B cell (primary cell): ENCODE measurements around the gene CFAP74. TPM values are rescaled to one million over a fixed set of nuclear protein-coding genes. Genes with fewer than 3 reads are reported as not detected.

Source experiments
- ATAC-seq: fragments of 200-7000 bp; cut with Tn5 transposase; one replicate; pipeline ENCODE4 v1.10.0; 2021; ENCODE audit warnings: low read depth, mild to moderate bottlenecking, moderate number of reproducible peaks, moderate library complexity
- CTCF ChIA-PET: fragments of 350-600 bp; sonication (Branson Sonifier 250); formaldehyde crosslinking; loops from one replicate; lab custom pipeline; 2021; ENCODE audit warnings: antibody characterized with exemption, inconsistent platforms; lab: Charles Lee
- POLR2A ChIA-PET: fragments of 350-600 bp; sonication (Branson Sonifier 250); formaldehyde crosslinking; loops from one replicate; lab custom pipeline; 2021; ENCODE audit warnings: antibody characterized with exemption; lab: Charles Lee
- DNase-seq: peaks from one replicate; pipeline ENCODE4 v3.0.0; 2013
- H2AFZ ChIP-seq: 2 replicates; pipeline ENCODE4 v1.6.1; 2012; ENCODE audit warnings: mild to moderate bottlenecking, low read depth, low read length; ENCODE audit not compliant: insufficient read depth, poor library complexity, severe bottlenecking
- H3K27ac ChIP-seq, 2 donors: 1 replicate in 1 of 2; 2 replicates in 1 of 2; pipeline ENCODE4 v1.5.1; 2012 to 2013; ENCODE audit warnings: low read length in 2 of 2, mild to moderate bottlenecking in 2 of 2, moderate library complexity in 1 of 2
- H3K27me3 ChIP-seq, 4 experiments: fragments of 200-600 bp in 1 of 4; sonication (generic) in 1 of 4; replicated peaks in 1 of 4; 1 replicate in 2 of 4; 2 replicates in 2 of 4; pipeline versions ENCODE4 v1.6.1 to v1.7.0; 2013 to 2016; ENCODE audit warnings: low read length in 3 of 4, mild to moderate bottlenecking in 2 of 4, mixed read lengths in 1 of 4, moderate library complexity in 1 of 4; ENCODE audit not compliant: insufficient read depth in 4 of 4, control insufficient read depth in 3 of 4; ENCODE audit errors: control extremely low read depth in 1 of 4
- H3K36me3 ChIP-seq, 2 experiments: replicated peaks in 1 of 2; 1 replicate in 1 of 2; 2 replicates in 1 of 2; pipeline versions ENCODE4 v1.6.1 to v1.7.1; 2013; ENCODE audit warnings: low read length in 1 of 2; ENCODE audit not compliant: insufficient read depth in 2 of 2, control insufficient read depth in 1 of 2; ENCODE audit errors: control extremely low read depth in 1 of 2, extremely low read depth in 1 of 2
- H3K4me1 ChIP-seq, 2 donors: fragments of 200-600 bp in 1 of 2; sonication (generic) in 1 of 2; 1 replicate in 1 of 2; 2 replicates in 1 of 2; pipeline versions ENCODE4 v1.5.1 to v1.6.1; 2013 to 2017; ENCODE audit warnings: low read length in 2 of 2; ENCODE audit not compliant: control insufficient read depth in 2 of 2, insufficient read depth in 2 of 2
- H3K4me2 ChIP-seq: replicated peaks from 2 replicates; pipeline ENCODE3; 2012; ENCODE audit warnings: mild to moderate bottlenecking, low read depth, low read length; ENCODE audit not compliant: poor library complexity, severe bottlenecking
- H3K4me3 ChIP-seq, 5 experiments: fragments of 200-600 bp in 1 of 5; sonication (generic) in 1 of 5; 1 replicate in 3 of 5; 2 replicates in 2 of 5; pipeline versions ENCODE4 v1.5.1 to v1.7.0; 2011 to 2016; ENCODE audit warnings: low read length in 4 of 5, mild to moderate bottlenecking in 4 of 5, low read depth in 2 of 5, control low read depth in 1 of 5, moderate library complexity in 1 of 5; ENCODE audit not compliant: insufficient read depth in 1 of 5; ENCODE audit errors: control extremely low read depth in 1 of 5, extremely low read depth in 1 of 5
- H3K79me2 ChIP-seq: fragments of 200-600 bp; sonication (generic); one replicate; pipeline ENCODE4 v1.6.0; 2016; ENCODE audit warnings: low read length; ENCODE audit not compliant: control insufficient read depth, insufficient read depth
- H3K9ac ChIP-seq: fragments of 200-600 bp; sonication (generic); 2 replicates; pipeline ENCODE4 v1.6.1; 2017; ENCODE audit warnings: mild to moderate bottlenecking, low read length, moderate library complexity
- H3K9me3 ChIP-seq, 3 donors: one replicate each; pipeline versions ENCODE4 v1.6.1 to v1.7.1; 2013; ENCODE audit warnings: low read length in 2 of 3; ENCODE audit not compliant: control insufficient read depth in 2 of 3, insufficient read depth in 1 of 3; ENCODE audit errors: control extremely low read depth in 1 of 3
- H4K20me1 ChIP-seq: 2 replicates; pipeline ENCODE4 v1.6.0; 2012; ENCODE audit warnings: mild to moderate bottlenecking, low read length; ENCODE audit not compliant: insufficient read depth, control insufficient read depth, poor library complexity, severe bottlenecking
- H3K27ac Mint-ChIP-seq: one replicate; pipeline ENCODE4 v1.8.0; 2021; ENCODE audit warnings: mixed read lengths
- H3K27me3 Mint-ChIP-seq: one replicate; pipeline ENCODE4 v1.8.0; 2021; ENCODE audit warnings: mixed read lengths
- H3K4me1 Mint-ChIP-seq: one replicate; pipeline ENCODE4 v1.8.0; 2021; ENCODE audit warnings: mixed read lengths
- H3K4me3 Mint-ChIP-seq: one replicate; pipeline ENCODE4 v1.8.0; 2021; ENCODE audit warnings: mixed read lengths
- H3K9me3 Mint-ChIP-seq: one replicate; pipeline ENCODE4 v1.8.0; 2022; ENCODE audit warnings: mixed read lengths; ENCODE audit not compliant: insufficient read depth
- EZH2 ChIP-seq: IDR thresholded peaks from 2 replicates; pipeline ENCODE4 v1.6.1; 2012; ENCODE audit warnings: borderline replicate concordance, low read depth, mild to moderate bottlenecking, moderate library complexity, low read length; ENCODE audit not compliant: insufficient read depth, poor library complexity, severe bottlenecking
- WGBS: methylation state at CpG from one replicate; pipeline ENCODE4 v1.1.5; 2013; ENCODE audit warnings: missing lambda C conversion rate; ENCODE audit not compliant: insufficient coverage; 5-methylcytosine and 5-hydroxymethylcytosine counted together
- intact Hi-C: fragments of 100-400 bp; cut with micrococcal nuclease; formaldehyde crosslinking; loops from one replicate; pipeline ENCODE4 v1.10.0; 2022
- polyA plus RNA-seq: library from polyadenylated mRNA; depleted of rRNA; stranded (reverse); fragments of >200 nt; gene quantifications from 2 replicates; pipeline ENCODE4 v1.2.3, GENCODE V29; 2012
- total RNA-seq, 2 donors: library from RNA; stranded (reverse); fragments of 120-200 nt in 1 of 2; gene quantifications; 1 replicate in 1 of 2; 2 replicates in 1 of 2; pipeline versions ENCODE4 v1.2.3 to v1.2.4, GENCODE V29; 2013 to 2022
- TF ChIP-seq, protein P1 (sequence below): fragments of 200-600 bp; IDR thresholded peaks from one replicate; pipeline ENCODE4 v1.8.0; 2022; ENCODE audit warnings: antibody characterized with exemption, mild to moderate bottlenecking

CFAP74 gene
- total and polyA plus RNA-seq, 2 donors (not counting 1 experiment from before 2014, with no cell fraction given), result not detected

DNA sequence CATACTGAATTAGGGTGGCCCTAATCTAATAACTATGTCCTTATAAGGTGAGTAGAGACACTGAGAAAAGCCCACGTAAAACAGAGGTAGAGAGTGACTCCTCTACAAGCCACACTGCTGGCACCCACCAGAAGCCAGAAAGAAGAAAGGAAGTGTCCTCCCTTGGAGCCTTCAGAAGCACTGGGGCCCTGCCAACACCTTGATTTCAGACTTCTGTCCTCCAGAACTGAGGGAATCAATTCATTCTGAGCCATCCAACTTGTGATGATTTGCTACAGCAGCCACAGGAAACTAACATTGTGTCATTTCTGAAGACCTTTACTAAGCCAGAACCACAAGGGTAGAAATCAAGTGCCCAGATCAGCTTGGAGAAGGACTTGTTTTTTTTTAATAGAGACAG lies 127.7 kb downstream of the CFAP74 start:
- Histone ChIP-seq H3K4me2 (no peak overlapping the region), H3K36me3 (peaks cover 2 to 47% of the 10 kb centered on the region in 2 experiments), H4K20me1 (peaks cover 94% of the 10 kb centered on the region), H3K27ac (peak overlapping the region in 1 of 2 donors; percentile 16), H3K79me2 (peaks cover 99% of the 10 kb centered on the region), H3K4me3 (no peak overlapping the region), H3K9me3 (no peaks in the 10 kb centered on the region), H3K9ac (no peak overlapping the region), H3K4me1 (peaks cover 46 to 66% of the 10 kb centered on the region in 2 donors), H2AFZ (no peak overlapping the region), H3K27me3 (no peaks in the 10 kb centered on the region)
- H3K9me3 Mint-ChIP-seq, result no peaks in the 10 kb centered on the region
- H3K4me3 Mint-ChIP-seq, result no peak overlapping the region
- H3K27ac Mint-ChIP-seq, result peak overlapping the region; percentile 28
- DNase-seq (no peak), ATAC-seq (no peak)
- peaks cover 81% of the 10 kb centered on the region for H3K4me1 Mint-ChIP-seq
- WGBS, result 60% methylated on average over 1 of the region's 1 CpG
- CTCF ChIA-PET, result interaction anchor here (1.0 kb wide), 1 partner anchor 10 kb away, joined by 8 read pairs; no protein-coding TSS in a partner anchor
- intact Hi-C loops, result no loop called here
- TF ChIP-seq, protein P1, sequence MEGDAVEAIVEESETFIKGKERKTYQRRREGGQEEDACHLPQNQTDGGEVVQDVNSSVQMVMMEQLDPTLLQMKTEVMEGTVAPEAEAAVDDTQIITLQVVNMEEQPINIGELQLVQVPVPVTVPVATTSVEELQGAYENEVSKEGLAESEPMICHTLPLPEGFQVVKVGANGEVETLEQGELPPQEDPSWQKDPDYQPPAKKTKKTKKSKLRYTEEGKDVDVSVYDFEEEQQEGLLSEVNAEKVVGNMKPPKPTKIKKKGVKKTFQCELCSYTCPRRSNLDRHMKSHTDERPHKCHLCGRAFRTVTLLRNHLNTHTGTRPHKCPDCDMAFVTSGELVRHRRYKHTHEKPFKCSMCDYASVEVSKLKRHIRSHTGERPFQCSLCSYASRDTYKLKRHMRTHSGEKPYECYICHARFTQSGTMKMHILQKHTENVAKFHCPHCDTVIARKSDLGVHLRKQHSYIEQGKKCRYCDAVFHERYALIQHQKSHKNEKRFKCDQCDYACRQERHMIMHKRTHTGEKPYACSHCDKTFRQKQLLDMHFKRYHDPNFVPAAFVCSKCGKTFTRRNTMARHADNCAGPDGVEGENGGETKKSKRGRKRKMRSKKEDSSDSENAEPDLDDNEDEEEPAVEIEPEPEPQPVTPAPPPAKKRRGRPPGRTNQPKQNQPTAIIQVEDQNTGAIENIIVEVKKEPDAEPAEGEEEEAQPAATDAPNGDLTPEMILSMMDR, result no peak
- TF ChIP-seq EZH2, result no peak
- H3K27me3 Mint-ChIP-seq, result no peaks in the 10 kb centered on the region
- POLR2A ChIA-PET, result interaction anchor here (0.5 kb wide), 1 partner anchor 64 kb away, joined by 4 read pairs; no protein-coding TSS in a partner anchor

- H3K27me3 ChIP-seq, result no peaks in the 10 kb centered on the region
- no peaks in the 10 kb centered on the region for H3K9me3 ChIP-seq
- 97% methylated on average over 7 of the region's 7 CpGs for WGBS
- peaks cover 50 to 71% of the 10 kb centered on the region in 2 donors for H3K4me1 ChIP-seq
- intact Hi-C loops, result no loop called here
- ChIA-PET POLR2A (no interaction called here), CTCF (no interaction called here)
- H3K27ac ChIP-seq, result no peak overlapping the region
- ATAC-seq, result no peak
- DNase-seq, result no peak
- no peak overlapping the region for H3K4me3 ChIP-seq
- TF ChIP-seq, protein P1, result no peak
- TF ChIP-seq EZH2, result no peak
- H3K4me1 Mint-ChIP-seq, result peaks cover 82% of the 10 kb centered on the region
- peaks cover 2 to 47% of the 10 kb centered on the region in 2 experiments for H3K36me3 ChIP-seq
- no peak overlapping the region for H3K4me2 ChIP-seq
- H3K4me3 Mint-ChIP-seq, result no peak overlapping the region
- no peak overlapping the region for H3K9ac ChIP-seq
- H4K20me1 ChIP-seq, result peaks cover 94% of the 10 kb centered on the region
- no peak overlapping the region for H3K27ac Mint-ChIP-seq
- H2AFZ ChIP-seq, result no peak overlapping the region
- H3K9me3 Mint-ChIP-seq, result no peaks in the 10 kb centered on the region
- peaks cover 99% of the 10 kb centered on the region for H3K79me2 ChIP-seq
- no peaks in the 10 kb centered on the region for H3K27me3 Mint-ChIP-seq
Measured at GRCh38 chr1:1874901-1875300, 128.7 kb downstream of the CFAP74 start.
